Right hindlimb (tissue), 1 donor: ENCODE measurements around the gene HSP90AB1.

Experiments used
- DNase-seq: peaks from one replicate; pipeline ENCODE4 v3.0.0-alpha.2; 2018

The HSP90AB1 gene

DNA sequence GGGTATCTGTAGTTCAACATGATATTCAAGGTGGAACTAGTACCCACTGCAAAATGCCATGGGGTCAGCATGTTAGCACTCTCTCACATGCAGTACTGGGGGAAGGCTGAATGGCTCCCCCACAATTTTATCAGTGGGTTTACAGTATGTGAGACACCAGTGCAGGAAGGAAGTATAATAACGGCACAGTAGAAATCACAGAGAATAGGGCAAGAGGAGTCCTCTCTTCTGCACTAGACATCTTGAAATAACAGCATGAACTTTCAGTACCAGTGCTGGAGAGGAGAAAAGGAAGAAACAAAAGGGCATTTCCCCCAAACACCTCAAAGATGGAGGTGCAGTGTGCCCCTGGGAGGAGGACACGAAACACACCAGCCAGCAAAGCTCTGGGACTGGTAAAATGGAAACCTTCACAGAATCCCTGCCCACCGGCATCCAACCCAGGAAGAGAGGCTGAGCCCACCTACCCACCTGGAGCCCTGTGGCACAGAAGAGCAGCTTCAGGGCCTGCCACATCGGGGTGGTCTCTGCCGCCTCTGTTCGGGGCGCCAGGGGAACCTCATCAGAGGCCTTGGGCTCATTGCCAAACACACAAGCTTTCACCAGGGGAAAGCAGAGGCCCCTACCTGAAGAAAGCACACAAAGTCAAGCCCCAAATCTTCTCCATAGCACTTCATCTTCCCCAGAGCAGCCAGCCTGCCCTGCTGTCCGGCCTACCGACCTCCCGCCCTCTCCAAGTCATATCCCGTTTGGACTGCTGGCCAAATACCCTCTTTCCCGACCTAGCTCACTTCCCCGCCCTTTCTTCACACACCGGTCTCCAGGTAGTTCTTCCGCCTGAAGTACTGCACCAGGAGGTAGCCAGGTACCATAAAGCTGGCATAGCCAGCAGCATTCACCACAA is 9.2 kb downstream of the HSP90AB1 start:
- DNase-seq = no peak

DNA sequence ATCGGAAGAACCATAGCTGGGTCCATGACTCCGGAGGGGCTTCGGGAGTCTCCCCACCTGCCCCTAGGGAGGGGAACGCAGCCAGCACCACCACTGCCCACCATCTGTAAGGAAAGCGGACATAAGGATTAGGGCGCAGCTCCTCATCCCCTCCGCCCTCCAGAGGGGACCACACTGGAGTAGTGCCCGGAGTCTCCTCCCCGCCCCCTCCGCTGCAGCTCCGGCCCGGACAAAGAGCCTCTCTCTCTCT is 9.8 kb downstream of the HSP90AB1 start:
- DNase-seq = no peak

DNA sequence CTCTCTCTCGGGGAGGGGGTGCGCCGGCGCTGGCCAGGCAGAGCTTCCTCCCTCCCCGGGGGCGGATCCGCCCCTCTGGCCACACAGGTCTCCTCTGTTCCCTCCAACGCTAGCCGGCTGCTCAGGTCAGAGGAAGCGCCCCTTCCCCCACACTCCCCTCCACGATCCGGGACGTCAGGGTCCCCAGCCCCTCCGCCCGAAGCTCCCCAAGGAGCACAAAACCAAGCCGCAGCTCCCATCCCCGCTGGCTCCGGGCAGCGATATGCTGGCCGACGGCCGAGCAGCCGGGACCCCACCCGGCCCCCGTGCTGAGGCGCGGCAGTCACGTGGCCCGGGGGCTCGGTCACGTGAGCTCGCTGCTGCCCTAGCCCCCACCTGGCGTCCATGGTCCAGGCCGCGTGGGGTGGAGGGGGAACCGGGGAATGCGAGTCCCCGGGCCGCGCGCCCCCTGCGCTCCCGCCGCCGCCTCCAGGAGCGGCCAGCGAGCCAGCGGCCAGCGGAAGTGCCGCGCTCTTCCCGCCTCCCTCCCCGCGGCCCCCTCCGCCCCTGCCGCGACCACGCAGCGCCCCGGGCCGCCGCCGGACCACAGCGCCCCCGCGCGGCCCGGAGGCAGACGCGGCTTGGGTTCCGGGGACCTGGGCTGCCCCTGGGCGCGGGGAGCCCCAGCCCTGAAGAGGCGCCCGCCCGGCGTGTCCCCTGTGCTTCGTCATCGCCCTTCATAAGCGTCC is 10.3 kb downstream of the HSP90AB1 start, which contains the start of gene SLC35B2:
TSS of gene SLC35B2 (minus strand) at position 504 of the 728 bp plus-strand sequence. CDS start at position 386, 118 bp downstream.
- peak; percentile 87 for DNase-seq

DNA sequence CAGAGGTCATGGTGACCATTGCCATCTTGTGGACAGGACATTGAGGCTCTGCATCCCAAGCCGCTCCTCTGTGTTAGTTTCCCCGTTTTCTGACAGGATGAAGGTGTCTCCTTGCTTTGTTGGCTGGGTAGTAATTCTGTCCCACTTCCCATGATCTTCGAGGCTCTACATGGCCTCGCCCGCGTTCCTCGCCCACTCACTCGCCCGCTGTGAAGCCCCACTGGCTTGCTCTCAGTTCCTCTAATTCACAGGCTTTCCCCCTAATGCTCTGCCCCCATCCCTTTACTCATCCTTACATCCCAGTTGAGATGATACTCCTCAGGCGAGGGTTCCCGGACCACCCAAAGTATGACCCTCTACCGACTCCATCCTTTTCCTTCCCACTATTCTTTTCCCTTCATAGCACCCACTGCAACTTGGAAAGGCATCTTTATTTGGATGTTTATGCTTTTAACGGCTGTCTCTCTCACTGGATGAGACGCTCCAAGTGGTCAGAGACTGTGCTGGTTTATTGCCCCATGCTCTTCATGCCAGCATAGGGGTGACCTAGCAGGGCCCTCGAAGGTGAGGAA is 10.9 kb downstream of the HSP90AB1 start:
- DNase-seq = no peak

DNA sequence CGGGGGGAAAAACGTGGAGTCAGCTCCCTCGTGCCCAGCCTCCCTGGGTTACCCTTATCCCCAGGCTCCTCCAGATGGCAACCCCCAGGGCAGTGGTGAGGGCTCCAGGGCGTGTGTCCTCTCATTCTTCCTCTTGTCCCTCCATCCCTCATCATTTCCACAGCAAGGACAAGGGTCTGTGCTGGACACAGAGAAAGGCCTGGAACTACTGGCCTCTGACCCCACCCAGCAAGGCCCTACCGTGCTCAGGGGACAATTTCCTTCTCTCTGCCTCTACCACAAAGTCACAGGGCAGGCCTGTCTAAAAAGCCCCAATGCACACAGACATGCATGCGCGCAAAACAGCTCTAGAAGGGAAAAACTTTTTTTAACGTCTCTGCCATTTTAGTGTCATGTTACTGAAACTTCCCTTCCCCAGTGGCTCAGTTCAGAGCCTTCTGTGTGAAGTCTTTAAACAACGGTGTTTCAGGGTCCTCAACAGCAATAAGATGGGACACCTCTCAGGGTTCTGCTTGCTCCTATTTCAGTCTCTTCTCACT is 11.5 kb downstream of the HSP90AB1 start:
- no peak for DNase-seq

DNA sequence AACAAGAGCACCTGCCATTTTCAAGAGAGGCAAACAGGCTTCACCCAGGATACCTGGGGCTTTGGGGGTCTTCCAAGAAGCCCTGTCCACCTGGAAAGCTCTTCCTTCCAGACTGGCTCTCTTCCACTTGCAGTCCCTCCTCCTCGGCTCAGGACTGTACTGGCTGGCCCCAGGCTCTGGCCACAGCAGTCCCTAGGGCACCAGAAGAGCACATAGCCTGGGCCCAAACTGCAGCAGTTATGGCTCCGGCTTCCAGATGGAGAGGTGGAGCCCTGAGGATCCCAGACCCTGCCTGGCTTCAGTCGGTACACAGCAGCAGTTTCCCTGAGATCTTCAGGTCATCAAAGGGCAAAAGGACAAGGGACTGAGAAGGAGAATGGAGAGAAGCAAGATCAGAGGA is 12.0 kb downstream of the HSP90AB1 start:
- DNase-seq = no peak

DNA sequence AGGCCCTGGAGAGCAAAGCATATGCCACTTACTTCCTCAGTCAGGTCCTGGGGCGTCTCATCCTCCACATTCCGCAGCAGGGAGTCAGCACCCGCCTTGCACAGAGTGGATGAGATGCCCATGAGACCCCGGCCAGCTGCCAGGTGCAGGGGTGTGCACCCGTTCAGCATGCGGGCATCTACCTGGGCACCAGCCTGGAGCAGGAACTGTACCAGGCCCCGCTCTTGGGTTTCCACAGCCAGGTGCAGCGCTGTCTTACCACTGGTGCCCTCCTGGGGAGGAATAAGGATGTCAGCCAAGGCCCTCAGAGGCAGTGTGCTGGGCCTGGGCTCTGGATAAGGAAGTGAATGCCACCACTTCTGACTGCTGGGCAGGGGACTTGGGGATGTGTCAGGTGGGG is 13.1 kb downstream of the HSP90AB1 start:
- DNase-seq = no peak

DNA sequence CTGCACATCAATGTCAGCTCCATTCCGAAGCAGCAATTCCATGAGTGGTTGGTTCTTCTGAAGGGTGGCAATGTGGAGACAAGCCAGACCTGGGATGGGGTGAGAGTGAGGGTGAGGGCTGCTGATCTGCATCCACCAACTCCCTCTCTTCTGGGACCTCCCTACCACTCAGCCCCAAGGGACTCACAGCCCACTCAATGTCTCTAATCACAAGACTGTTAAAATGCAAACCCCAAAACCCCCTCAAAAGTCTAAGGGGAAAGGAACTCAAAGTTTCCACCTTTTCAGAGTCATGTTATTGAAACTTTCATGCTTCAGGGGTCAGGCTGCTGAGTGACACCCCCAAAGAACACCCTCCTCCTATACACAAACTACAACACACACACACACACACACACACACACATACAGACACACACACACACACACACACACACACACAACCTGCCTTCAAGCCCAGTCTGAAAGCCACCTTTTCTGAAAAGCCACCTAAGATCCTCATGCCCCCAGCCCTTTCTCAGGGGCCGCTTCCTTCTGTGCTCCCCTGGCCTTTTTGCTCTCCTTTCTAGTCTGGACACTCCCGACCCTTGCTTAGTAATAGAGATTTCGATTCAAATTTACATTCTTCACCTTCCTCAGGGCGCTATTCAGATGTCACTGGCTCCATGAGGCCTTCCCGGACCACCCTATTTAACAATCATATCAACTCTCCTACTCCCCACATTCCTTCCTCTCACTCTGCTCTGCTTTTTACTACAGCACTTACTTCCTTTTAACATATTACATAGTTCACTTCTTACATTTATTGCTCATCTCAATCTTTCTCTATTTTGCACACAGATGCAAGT is 13.8 kb downstream of the HSP90AB1 start:
- DNase-seq = no peak

DNA sequence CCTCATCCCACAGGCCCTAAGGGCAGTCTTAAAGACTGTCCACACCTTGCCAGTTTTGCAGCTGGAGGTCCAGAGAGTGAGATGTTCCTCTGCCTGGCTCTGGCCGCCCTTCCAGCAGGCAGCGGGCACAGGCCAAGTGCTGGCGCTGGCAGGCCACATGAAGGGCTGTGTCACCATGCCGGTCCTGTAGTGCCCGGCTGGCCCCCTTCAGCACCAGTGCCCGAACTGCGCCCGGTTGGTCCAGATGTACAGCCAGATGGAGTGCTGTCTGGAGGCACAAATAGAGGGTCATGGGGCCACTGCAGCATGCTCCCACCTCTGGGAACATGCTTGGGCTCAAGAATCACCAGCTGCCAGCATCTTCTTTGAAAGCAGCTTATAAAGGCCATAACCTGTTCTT is 14.7 kb downstream of the HSP90AB1 start:
- no peak for DNase-seq

DNA sequence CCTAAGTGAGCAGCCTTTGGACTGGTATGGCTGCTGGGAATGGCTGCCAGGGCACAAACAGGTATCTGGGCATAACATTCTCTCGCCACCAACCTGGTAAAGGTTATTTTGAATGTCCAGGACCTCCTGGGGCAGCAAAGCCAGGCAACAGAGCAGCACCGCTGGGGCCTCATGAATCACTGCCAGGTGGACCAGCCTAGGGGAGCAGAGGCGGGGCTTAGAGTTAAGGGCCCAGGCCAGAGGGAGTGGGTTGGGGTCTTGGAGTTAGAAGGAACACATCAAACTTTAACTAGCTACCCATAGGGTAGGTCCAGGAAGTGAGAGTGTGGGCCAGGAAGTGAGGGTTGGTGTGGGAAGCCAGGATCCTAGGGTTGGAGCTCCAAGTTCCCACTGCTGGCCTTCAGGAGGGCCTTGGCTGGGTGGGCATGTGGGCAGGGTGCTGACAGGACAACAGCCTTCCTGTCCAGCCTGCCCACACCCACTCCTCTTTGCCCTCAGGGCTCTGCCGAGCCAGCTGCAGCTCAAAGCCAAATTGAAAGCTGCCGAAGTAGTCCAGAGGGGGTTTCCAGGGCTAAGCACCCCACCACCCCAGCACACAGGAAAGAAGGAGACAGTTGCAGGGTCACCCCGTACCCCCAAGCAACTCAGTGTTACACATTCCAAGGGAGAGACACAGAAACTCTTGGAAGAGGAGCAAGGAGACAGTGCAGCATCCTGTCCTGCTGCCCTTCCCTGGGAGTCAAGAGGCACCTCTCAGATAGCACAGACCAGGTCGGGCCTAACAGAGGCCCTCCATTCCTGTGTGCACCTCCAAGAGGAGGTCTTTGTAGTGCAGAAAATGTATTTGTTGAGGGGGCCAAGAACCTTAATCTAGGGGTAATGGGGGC is 15.8 kb downstream of the HSP90AB1 start:
- no peak for DNase-seq

DNA sequence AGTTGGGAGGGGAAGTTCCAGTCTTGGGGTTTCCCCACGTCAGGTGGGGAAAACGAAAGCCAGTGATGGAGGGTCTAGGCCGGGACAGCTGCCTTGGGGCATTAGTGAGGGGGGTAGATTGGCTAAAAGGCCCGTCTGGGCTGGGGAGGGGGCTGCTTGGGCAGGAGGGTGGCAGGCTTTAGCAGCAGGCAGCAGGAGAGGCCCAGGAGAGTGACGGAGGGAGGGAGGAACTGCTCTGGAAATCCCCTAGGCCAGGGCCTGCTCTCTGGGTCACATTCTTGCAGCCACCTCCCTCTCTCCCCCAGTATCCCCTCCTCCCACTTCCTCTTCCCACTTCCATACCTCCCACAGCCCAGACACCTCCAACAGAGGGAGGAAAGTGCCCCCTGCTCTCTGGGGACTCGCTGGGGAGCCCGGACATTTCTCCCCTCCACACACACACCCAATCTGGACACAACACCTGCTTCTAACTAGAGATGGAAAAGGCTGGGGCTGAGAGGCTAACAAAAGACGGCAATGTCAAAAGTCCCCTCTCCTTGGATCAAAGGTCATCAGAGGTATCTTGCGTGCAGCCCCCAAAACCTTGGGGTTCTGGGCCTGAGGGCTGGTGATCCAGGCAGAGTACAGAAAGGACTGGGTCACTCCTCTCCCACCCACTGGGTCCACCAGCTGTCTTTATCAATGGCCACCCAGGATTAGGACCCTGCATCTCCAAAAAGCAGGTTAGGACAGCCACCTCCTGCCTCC is 16.6 kb downstream of the HSP90AB1 start:
- DNase-seq = no peak

DNA sequence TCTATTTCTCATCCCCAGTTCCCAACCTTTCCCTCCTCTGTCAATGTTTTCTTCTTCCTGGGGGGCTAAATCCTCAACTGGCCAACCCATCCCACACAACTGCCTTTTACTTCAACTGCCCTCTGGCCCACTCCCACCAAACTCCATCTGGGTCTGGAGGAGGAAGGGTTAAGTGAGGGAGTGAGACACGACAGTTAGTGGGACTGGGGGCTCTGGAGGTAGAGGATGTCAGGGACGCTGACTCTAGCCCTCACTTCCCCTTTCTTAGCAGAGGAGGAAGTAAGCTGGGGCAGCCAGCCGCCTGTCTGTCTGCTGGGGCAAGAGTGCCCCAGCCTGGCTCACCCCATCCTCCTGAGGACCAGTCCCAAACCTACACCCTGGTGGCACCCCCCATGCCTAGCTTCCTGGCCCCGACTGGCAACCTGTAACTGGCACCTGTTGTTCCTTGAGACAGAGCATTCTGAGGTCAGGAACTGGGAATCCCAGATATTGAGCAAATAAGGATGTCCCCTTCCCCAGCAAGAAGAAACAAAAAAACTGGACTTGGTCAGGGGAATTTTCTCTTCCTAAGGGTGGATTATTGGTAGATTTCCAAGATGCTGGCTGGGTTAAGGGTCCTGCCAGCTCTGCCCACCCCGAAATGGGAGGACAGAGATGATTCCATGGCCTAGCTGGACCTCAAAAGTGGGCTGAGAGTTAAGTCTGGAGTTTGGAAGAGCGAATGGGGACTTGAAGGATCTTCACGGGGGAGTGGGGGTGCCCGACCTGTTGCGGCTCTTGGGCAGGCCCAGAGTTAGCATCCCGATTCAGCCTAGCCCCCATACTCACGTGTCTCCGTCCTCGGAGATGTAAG is 17.5 kb downstream of the HSP90AB1 start:
- peak; percentile 39 for DNase-seq

DNA sequence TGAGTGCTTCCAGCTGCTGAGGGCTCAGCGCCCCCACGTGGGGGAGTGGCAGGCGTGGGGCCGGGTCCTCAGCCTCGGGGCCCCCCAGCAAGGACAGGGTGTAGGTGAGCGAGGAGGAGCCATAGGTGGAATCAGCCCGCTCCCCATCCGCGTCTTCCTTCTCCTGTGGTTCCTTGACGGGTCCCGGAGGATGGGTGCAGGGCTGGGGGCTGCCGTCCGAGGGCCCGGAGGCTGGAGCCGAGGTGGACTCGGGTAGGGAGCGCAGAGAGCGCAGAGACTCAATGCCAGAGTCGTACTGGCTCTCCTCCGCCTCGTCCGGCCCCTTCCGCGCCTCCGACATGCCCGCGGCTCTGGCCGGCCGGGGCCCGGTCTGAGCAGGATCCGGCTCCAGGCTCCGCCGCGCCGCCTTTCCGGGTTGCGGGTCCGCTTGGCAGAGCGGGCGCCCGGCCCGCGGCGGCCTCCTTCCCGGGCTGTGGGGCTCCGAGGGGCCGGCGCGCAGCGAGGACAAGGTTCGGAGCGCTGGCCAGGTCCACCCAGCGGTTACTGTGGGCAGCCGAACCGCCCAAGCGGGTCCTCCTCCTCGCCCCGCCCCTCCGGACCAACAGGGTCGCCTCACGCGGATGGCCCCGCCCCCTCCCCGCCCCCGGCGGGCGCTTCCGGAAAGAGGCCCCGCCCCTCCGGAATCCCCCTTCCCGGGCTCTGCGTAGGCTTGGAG is 18.3 kb downstream of the HSP90AB1 start, which contains the start of gene NFKBIE:
TSS of gene NFKBIE (minus strand) at position 545 of the 715 bp plus-strand sequence. CDS start at position 340, 205 bp downstream.
- DNase-seq = peak; percentile 96

DNA sequence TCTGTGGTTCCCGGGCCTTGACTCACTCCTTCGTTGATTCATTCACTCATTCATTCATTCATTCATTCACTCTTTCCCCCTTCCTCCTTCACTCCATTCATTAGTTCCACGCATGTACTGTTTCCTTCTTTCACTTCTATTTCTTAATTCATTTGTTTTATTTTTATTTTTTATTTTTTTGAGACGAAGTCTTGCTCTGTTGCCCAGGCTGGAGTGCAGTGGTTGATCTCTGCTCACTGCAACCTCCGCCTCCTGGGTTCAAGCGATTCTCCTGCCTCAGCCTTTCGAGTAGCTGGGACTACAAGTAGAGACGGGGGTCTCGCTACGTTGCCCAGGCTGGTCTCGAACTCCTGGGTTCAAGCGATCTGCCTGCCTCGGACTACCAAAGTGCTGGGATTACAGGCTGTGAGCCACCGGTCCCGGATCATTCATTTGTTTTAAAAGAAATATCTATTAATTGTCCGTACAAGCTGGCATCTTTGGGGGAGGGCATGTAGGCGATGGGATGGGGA is 18.9 kb downstream of the HSP90AB1 start:
- DNase-seq = no peak

DNA sequence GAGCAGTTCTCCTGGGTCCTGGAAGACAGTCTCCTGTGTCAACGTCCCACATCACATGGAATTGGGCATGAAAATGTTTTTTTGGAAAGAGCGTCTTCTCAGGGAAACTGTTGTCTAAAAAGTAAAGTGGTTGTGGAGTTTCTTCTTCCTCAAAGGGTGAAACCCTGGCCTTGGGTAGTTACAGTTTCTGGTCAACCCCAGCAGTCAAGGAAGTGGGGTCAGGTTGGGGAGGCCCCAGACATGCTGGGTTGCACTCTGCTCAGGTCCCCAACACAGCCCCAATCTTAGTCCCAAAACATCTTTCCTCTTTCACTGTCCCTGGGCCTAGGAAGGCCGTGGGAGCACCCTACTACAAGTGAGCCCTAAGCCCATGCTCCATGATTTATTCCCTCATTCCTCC is 19.4 kb downstream of the HSP90AB1 start:
- no peak for DNase-seq

DNA sequence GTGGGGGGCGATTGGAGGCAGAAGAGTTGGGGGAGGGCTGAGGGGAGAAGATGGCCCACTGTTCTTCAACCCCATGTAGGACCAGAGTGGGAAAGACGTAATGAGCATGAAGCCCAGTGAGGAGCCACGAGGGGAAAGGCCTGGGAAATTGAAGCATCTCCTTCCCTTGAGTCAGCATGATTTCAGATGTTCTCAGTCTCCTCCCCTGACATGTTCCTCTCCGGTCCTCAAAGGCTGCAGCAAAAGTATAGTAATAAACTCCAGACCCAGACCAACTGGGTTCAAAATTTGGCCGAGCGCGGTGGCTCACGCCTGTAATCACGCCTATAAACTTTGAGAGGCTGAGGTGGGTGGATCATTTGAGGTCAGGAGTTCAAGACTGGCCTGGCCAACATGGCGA is 20.4 kb downstream of the HSP90AB1 start:
- no peak for DNase-seq

DNA sequence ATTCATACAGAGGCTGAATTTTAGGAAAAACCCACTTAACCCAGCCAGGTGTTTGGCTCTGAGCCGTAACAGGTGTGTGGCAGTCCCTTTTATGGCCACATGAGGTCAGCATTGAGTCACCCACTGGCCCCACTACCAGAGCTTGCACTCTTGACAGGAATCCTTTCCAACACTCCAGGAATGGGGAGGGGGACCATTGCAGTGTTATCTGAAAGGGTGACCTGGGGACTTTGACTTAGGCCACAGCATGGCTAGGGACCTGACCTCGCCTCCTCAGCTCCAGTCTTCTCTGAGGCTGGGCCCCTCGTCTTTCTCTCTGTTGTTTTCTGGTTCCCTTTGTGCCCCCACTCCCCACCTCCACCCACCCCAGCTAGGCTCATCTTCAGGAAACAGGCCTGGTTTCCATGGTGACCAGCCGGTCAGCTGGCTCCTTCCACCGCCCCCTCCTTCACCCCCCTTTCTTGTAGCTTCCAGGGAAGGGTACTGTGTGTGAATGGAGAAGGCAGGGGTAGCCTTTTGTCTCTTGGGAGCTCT is 21.3 kb downstream of the HSP90AB1 start:
- peak; percentile 68 for DNase-seq

DNA sequence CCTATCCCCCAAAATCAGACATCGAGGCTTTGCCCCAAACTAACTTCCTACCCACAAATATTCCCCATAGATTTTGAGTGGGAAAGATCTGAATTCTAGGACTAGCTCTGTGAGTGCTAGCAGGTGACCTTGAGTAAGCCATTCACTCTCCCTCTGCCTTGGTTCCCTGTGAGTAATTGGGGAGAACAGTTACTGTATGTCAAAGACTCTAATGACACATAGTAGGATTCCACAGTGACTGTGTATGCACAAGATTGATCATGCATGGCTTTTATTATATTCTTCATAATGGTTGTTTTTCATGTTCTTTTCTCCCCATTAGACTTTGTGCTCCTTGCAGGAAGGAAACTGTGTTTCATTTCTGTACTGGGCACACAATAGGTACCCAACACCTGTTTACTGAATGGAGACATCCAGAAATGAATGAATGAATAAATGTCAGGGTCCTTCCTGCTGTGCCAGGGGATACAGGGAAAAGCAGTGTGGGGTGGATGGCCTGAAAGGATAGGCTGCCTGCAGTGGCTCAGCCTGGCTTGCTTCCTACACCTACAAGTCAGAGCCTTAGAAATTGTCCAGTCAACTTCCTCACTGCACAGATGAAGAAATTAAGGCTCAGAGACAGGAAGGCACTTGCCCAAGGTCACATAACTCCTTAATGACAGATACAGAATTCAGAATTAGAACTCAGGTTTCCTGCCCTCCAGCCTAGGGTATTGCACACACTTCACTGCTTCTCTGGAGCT is 22.4 kb downstream of the HSP90AB1 start:
- DNase-seq = no peak
